Smooth muscle cell (in vitro differentiated cells): ENCODE measurements around the gene CDK2AP2. TPM values are rescaled to one million over a fixed set of nuclear protein-coding genes. Genes with fewer than 3 reads are reported as not detected.

ENCODE experiments used
- DNase-seq: peaks from one replicate; lab custom pipeline; 2025; ENCODE audit not compliant: unreplicated experiment; lab: John Stamatoyannopoulos, UW
- H2AFZ ChIP-seq: fragments of 200-600 bp; sonication (generic); 2 replicates; pipeline ENCODE4 v1.6.0; 2016; ENCODE audit warnings: antibody characterized with exemption, low read depth, mild to moderate bottlenecking
- H3F3A ChIP-seq: fragments of 200-600 bp; sonication (generic); 2 replicates; pipeline ENCODE4 v1.6.0; 2017; ENCODE audit warnings: antibody characterized with exemption, low read depth
- H3K27ac ChIP-seq: fragments of 200-600 bp; sonication (generic); 2 replicates; pipeline ENCODE4 v1.5.1; 2016; ENCODE audit warnings: low read depth, mild to moderate bottlenecking
- H3K27me3 ChIP-seq: fragments of 200-600 bp; sonication (generic); 2 replicates; pipeline ENCODE4 v1.6.1; 2016; ENCODE audit warnings: low read depth, mild to moderate bottlenecking
- H3K36me3 ChIP-seq: fragments of 200-600 bp; sonication (generic); 2 replicates; pipeline ENCODE4 v1.5.1; 2016; ENCODE audit warnings: low read depth
- H3K4me1 ChIP-seq: fragments of 200-600 bp; sonication (generic); 2 replicates; pipeline ENCODE4 v1.5.1; 2016; ENCODE audit warnings: low read depth
- H3K4me2 ChIP-seq: fragments of 200-600 bp; sonication (generic); 2 replicates; pipeline ENCODE4 v1.6.0; 2016; ENCODE audit warnings: mild to moderate bottlenecking
- H3K4me3 ChIP-seq: fragments of 200-600 bp; sonication (generic); 2 replicates; pipeline ENCODE4 v1.5.1; 2016; ENCODE audit warnings: mild to moderate bottlenecking
- H3K79me2 ChIP-seq: fragments of 200-600 bp; sonication (generic); 2 replicates; pipeline ENCODE4 v1.6.0; 2016; ENCODE audit warnings: low read depth, mild to moderate bottlenecking
- H3K9ac ChIP-seq: fragments of 200-600 bp; sonication (generic); 2 replicates; pipeline ENCODE4 v1.6.0; 2016; ENCODE audit warnings: low read depth
- H3K9me3 ChIP-seq: fragments of 200-600 bp; sonication (generic); replicated peaks from 2 replicates; pipeline ENCODE4 v1.5.1; 2016; ENCODE audit warnings: low read depth
- H4K20me1 ChIP-seq: fragments of 200-600 bp; sonication (generic); 2 replicates; pipeline ENCODE4 v1.6.0; 2016; ENCODE audit warnings: low read depth
- CTCF ChIP-seq: fragments of 200-600 bp; sonication (generic); IDR thresholded peaks from 2 replicates; pipeline ENCODE4 v1.5.1; 2017; ENCODE audit warnings: borderline replicate concordance, mild to moderate bottlenecking, antibody characterized with exemption; ENCODE audit not compliant: insufficient read depth, poor library complexity, severe bottlenecking
- WGBS: methylation state at CpG from one replicate; pipeline ENCODE4 v1.1.7; 2016; ENCODE audit warnings: low lambda C conversion rate; 5-methylcytosine and 5-hydroxymethylcytosine counted together
- polyA plus RNA-seq: library from polyadenylated mRNA; unstranded; fragments of >200 nt; fragmentation: Nextera tagmentation; extraction: Ambion mirVana; gene quantifications from 2 replicates; pipeline ENCODE4 v1.2.1, GENCODE V29; 2016
- total RNA-seq: library from RNA; depleted of rRNA; stranded (reverse); fragments of >200 nt; gene quantifications from 2 replicates; pipeline ENCODE4 v1.2.3, GENCODE V29; 2014

The CDK2AP2 gene
- total and polyA plus RNA-seq, 2 experiments from 2014 or later: 34.0 to 101 TPM

- Histone ChIP-seq H3K4me1 (no peaks in the 10 kb centered on the region), H3F3A (no peaks in the 10 kb centered on the region), H4K20me1 (no peaks in the 10 kb centered on the region), H2AFZ (no peak overlapping the region), H3K9me3 (no peaks in the 10 kb centered on the region), H3K27ac (no peak overlapping the region), H3K4me2 (no peak overlapping the region), H3K79me2 (no peaks in the 10 kb centered on the region), H3K36me3 (no peaks in the 10 kb centered on the region), H3K4me3 (no peak overlapping the region), H3K27me3 (no peaks in the 10 kb centered on the region), H3K9ac (no peak overlapping the region)
- TF ChIP-seq CTCF: no peak
- 91% methylated on average over 4 of the region's 4 CpGs for WGBS
- no peak for DNase-seq
Observed at GRCh38 chr11:67539550-67539949, 31.6 kb upstream of the CDK2AP2 start.

- TF ChIP-seq CTCF: no peak
- H3K27me3 ChIP-seq: no peaks in the 10 kb centered on the region
Observed at GRCh38 chr11:67538823-67539505, 31.0 kb upstream of the CDK2AP2 start.

GRCh38 chr11:67538306-67538705 is 30.3 kb upstream of the CDK2AP2 start:
- H3K4me1 ChIP-seq: no peaks in the 10 kb centered on the region
- no peaks in the 10 kb centered on the region for H3K36me3 ChIP-seq
- no peak overlapping the region for H2AFZ ChIP-seq
- H3K27ac ChIP-seq: no peak overlapping the region
- 54% methylated on average over 6 of the region's 6 CpGs for WGBS
- no peaks in the 10 kb centered on the region for H3F3A ChIP-seq
- no peak for DNase-seq
- no peak overlapping the region for H3K9ac ChIP-seq
- peaks cover 4% of the 10 kb centered on the region for H3K9me3 ChIP-seq
- no peaks in the 10 kb centered on the region for H4K20me1 ChIP-seq
- no peaks in the 10 kb centered on the region for H3K79me2 ChIP-seq
- H3K4me3 ChIP-seq: no peak overlapping the region
- TF ChIP-seq CTCF: no peak
- no peak overlapping the region for H3K4me2 ChIP-seq
- H3K27me3 ChIP-seq: no peaks in the 10 kb centered on the region

More at GRCh38 chr11:67538823-67539505, 31.0 kb upstream of the CDK2AP2 start:
- Histone ChIP-seq H3K79me2 (no peaks in the 10 kb centered on the region), H3K9ac (no peak overlapping the region), H3K9me3 (no peaks in the 10 kb centered on the region), H3K4me1 (no peaks in the 10 kb centered on the region), H3K36me3 (no peaks in the 10 kb centered on the region), H4K20me1 (no peaks in the 10 kb centered on the region), H3K4me3 (no peak overlapping the region), H2AFZ (no peak overlapping the region), H3K4me2 (no peak overlapping the region), H3K27ac (no peak overlapping the region), H3F3A (no peaks in the 10 kb centered on the region)
- 87% methylated on average over 10 of the region's 10 CpGs for whole genome bisulfite sequencing
- DNase-seq: no peak

GRCh38 chr11:67535561-67535960 is 27.6 kb upstream of the CDK2AP2 start:
- H3K36me3 ChIP-seq: no peaks in the 10 kb centered on the region
- no peak overlapping the region for H2AFZ ChIP-seq
- no peak overlapping the region for H3K27ac ChIP-seq
- no peak overlapping the region for H3K4me3 ChIP-seq
- no peaks in the 10 kb centered on the region for H4K20me1 ChIP-seq
- H3K4me1 ChIP-seq: no peaks in the 10 kb centered on the region
- 92% methylated on average over 1 of the region's 1 CpG for WGBS
- H3K9me3 ChIP-seq: peaks cover 4% of the 10 kb centered on the region
- no peak overlapping the region for H3K9ac ChIP-seq
- DNase-seq: no peak
- no peaks in the 10 kb centered on the region for H3F3A ChIP-seq
- H3K4me2 ChIP-seq: no peak overlapping the region
- no peak for TF ChIP-seq CTCF
- no peaks in the 10 kb centered on the region for H3K27me3 ChIP-seq
- no peaks in the 10 kb centered on the region for H3K79me2 ChIP-seq
